Choroid plexus epithelial cell (primary cell): ENCODE data around the gene RHOH.

Experiments
- DNase-seq: peaks from one replicate; pipeline ENCODE4 v3.0.0-alpha.2; 2010; ENCODE audit warnings: low read depth
- H3K4me3 ChIP-seq: 2 replicates; pipeline ENCODE4 v1.5.1; 2011; ENCODE audit warnings: low read depth, mild to moderate bottlenecking, control low read depth, low read length, moderate library complexity
- CTCF ChIP-seq: conservative IDR thresholded peaks from 2 replicates; pipeline ENCODE4 v1.5.1; 2011; ENCODE audit warnings: low read depth, mild to moderate bottlenecking, control low read depth, inconsistent platforms, low read length, moderate library complexity

RHOH gene

GRCh38 chr4:40243386-40243948 lies 46.6 kb downstream of the RHOH start:
- no peak for TF ChIP-seq CTCF
- no peak for DNase-seq
- H3K4me3 ChIP-seq = no peak overlapping the region

DNA sequence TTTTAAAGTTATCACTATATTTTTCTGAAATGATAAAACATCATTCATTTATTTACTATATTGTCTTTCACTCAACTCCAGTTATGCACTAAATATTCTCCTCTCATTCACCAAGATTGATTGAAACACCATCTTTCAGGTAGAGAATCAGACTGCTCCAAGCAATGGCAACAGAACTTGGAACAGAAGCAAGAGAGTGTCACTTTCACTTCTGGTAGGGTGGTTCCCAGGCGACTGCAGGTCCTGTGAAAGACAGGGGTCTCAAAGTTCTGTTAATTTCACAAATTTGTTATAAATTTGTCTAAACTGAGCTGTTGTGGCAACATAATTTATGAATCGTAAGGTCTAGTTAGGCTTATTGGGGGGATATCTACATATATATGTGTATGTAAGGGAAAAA lies 47.8 kb downstream of the RHOH start:
- no peak overlapping the region for H3K4me3 ChIP-seq
- no peak for DNase-seq
- TF ChIP-seq CTCF = no peak

DNA sequence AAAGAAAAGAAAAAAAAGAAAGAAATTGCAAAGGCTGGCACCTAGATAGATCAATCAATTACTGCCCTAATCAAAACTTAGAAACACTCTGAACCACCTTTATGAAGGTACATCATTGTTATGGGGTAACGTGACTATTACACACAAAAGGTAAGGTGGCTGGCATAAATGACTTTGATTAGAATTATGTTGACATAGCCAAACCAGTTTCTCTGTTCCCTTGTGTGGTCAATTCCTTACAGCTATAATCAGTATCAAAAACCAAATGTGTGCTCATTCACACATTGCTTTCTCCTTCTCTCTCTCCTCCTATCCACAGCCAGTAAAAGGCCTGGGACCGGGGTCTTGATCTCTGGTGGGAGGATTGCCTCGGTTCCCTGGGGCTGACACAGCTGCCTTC lies 48.7 kb downstream of the RHOH start:
- no peak for DNase-seq
- H3K4me3 ChIP-seq = no peak overlapping the region
- no peak for TF ChIP-seq CTCF

DNA sequence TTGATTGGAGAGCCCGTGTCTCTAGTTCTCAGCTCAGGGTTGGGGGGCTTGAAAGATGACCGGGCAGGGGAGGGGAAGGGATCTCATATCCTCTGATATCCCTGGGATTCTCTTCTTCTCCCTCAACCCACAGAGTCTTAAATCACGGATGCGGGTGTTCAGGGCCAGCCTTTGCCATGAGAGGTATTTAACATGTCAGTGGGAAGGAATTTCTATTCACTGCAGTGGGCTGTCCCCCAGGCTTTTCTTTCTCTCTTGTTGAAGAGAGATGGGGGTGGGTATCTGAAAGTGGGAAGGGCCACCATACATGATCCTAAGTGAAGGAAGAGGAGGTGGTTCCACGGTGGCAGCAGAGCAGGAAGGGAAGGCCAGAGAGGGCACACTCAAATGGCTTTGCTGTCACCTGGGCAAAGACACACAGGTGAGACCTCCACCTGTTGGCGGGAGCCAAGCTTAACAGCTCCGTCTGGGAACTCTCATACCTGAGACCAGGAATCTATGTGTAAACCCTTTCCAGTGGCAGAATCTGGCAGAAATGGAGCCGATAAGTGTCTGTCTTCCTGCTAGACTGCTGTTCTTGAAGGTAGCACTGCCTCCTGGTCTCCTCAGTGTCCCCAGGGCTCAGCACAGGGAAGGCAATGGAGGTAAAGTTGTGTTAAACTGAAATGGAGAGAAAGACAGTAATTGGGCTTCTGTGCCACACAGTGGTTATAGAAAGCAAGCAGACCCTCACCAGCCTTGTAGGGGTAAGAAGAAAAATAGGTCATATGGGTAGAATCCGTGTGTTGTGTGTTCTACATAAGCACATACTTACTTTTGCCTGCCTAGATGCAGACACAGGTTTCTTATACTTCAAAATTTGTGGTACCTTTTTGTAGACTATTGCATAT lies 49.4 kb downstream of the RHOH start:
- no peak for TF ChIP-seq CTCF
- no peak overlapping the region for H3K4me3 ChIP-seq
- no peak for DNase-seq

DNA sequence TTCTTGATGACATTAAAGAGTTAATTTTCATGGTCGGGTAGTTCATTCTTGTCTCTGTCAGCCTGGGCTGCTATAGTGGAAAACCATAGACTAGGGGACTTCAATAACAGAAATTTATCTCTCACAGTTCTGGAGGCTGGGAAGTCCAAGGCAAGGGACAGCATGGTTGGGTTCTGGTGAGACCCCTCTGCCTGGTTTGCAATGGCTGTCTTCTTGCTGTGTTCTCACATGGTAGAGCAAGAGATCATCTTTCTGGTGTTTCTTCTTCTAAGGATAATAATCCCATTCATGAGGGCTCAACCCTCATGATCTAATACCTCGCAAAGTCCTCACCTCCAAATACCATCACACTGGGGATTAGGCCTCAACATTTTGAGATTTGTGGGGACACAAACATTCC lies 50.1 kb downstream of the RHOH start:
- DNase-seq = no peak
- H3K4me3 ChIP-seq = no peak overlapping the region
- no peak for TF ChIP-seq CTCF

- DNase-seq = no peak
- no peak overlapping the region for H3K4me3 ChIP-seq
- TF ChIP-seq CTCF = no peak
Observed at GRCh38 chr4:40247350-40247749, 50.5 kb downstream of the RHOH start.

GRCh38 chr4:40251366-40251765 lies 54.5 kb downstream of the RHOH start:
- no peak for TF ChIP-seq CTCF
- no peak overlapping the region for H3K4me3 ChIP-seq
- no peak for DNase-seq
